Measurements from ENCODE around the gene ADORA1.

DNA sequence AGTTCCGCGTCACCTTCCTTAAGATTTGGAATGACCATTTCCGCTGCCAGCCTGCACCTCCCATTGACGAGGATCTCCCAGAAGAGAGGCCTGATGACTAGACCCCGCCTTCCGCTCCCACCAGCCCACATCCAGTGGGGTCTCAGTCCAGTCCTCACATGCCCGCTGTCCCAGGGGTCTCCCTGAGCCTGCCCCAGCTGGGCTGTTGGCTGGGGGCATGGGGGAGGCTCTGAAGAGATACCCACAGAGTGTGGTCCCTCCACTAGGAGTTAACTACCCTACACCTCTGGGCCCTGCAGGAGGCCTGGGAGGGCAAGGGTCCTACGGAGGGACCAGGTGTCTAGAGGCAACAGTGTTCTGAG is 38.3 kb downstream of the ADORA1 start:
- TF ChIP-seq CTCF (IDR thresholded peaks at IDR 0.05; ENCODE audit: low read length) (no peak), EZH2 (IDR thresholded peaks at IDR 0.05; ENCODE audit: borderline replicate concordance, low read length) (no peak)

All from OCI-LY1 (cell line).